GM12864 (cell line): ENCODE measurements around the gene NFASC.

Source experiments
- DNase-seq: peaks from one replicate; pipeline ENCODE4 v3.0.0-alpha.2; 2011; ENCODE audit warnings: low read depth
- H3K4me3 ChIP-seq: 2 replicates; pipeline ENCODE4 v1.5.1; 2011; ENCODE audit warnings: mild to moderate bottlenecking, low read depth, low read length, control low read depth
- TF ChIP-seq, protein P1 (sequence below): IDR thresholded peaks from 2 replicates; pipeline ENCODE4 v1.5.1; 2011; ENCODE audit warnings: low read depth, mild to moderate bottlenecking, moderate library complexity, low read length, control low read depth, inconsistent platforms; ENCODE audit errors: missing control alignments

Gene NFASC

DNA sequence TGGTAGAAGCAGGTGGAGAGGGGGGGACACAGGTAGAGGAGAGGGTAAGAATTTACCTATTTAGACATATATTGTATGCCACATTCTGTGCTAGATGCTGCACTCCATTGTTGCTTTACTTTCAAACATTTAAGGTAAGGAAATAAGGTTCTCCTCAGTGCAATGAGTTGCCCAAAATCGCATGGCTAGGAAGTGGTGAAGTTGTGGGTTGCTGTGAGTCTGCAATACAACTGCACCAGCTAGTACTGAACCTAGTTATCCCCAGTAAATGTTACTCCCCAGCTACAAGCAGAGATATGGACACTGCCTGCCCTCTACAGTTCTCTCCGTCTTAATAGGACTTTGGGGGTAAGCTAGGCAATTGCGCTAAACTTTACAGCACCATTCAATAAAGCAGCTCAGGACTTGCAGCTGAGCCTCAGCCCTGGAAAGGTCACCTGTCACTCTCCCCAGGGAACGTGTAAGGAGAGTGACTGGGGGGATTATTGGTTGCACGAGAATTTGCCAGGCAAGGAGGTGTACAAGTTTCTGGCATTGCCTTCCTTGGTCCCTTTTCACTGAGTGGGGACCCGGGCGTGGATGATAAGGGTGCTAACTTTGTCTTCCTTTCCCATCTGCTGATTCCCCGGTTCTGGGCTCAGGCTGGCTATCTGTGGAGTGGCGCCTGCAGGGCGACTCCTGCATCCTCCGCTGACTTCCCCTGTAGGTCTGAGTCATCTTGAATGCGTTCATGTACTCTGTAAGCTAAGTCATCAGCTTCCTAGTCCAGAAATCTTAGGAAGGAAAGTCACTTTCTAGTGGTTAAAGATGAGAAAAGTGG is 101.1 kb downstream of the NFASC start:
- DNase-seq, result no peak
- TF ChIP-seq, protein P1, sequence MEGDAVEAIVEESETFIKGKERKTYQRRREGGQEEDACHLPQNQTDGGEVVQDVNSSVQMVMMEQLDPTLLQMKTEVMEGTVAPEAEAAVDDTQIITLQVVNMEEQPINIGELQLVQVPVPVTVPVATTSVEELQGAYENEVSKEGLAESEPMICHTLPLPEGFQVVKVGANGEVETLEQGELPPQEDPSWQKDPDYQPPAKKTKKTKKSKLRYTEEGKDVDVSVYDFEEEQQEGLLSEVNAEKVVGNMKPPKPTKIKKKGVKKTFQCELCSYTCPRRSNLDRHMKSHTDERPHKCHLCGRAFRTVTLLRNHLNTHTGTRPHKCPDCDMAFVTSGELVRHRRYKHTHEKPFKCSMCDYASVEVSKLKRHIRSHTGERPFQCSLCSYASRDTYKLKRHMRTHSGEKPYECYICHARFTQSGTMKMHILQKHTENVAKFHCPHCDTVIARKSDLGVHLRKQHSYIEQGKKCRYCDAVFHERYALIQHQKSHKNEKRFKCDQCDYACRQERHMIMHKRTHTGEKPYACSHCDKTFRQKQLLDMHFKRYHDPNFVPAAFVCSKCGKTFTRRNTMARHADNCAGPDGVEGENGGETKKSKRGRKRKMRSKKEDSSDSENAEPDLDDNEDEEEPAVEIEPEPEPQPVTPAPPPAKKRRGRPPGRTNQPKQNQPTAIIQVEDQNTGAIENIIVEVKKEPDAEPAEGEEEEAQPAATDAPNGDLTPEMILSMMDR, result no peak
- H3K4me3 ChIP-seq, result no peak overlapping the region

DNA sequence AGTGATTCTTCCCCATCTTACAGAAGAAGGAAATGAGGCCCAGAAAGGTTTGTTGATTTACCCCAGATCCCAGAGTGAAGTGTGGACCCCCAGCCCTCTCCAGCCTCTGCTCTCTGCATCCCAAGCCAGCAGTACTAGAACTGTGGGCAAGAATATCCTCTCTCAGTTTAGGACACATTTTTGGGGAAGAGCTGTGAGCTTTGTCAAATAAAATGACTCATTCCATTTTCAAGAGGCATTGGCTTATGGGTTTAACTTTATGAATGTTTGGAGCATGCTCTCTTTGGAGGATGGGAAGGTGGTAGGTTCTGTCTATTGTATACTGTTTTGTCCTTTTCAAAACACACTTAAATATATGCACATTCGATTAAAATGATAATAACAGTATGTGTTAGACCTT is 101.8 kb downstream of the NFASC start:
- H3K4me3 ChIP-seq, result no peak overlapping the region
- no peak for DNase-seq
- TF ChIP-seq, protein P1, result no peak

DNA sequence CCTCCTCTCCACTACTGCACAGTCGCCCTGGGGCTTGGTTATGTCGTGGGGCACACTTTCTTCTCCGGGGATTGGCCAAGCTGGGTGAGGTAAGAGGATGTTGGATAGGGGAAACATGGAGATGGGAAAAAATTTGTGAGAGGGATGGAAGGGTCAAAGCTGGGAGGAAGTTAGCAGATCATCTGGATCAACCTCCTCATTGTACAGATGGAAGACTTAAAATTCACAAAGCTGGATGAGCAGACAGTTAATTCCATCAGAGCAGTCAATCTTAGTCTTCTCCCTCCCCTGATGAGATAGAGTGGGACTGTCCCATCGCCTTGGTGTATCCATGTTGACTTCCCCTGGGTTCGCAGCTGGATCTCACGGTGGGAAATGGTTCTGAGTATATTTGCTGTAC is 102.8 kb downstream of the NFASC start:
- DNase-seq, result no peak
- TF ChIP-seq, protein P1, result no peak
- no peak overlapping the region for H3K4me3 ChIP-seq

DNA sequence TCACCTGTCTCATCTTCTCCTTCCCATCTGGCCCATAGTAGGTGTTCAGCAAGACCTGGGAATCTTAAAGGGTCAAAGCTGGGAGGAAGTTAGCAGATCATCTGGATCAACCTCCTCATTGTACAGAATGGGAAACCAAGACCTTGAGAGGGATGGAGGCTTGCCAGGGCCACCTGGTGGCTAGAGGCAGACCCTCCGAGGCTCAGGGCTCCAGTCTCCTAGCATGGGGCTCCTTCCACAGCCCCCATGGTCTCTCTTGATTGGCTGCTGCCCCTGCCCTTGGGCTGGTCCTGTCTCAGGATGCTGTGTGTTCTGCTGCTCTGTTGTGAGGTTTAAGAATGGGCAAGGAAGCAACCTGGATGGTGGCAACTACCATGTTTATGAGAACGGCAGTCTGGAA is 103.7 kb downstream of the NFASC start:
- no peak overlapping the region for H3K4me3 ChIP-seq
- no peak for DNase-seq
- TF ChIP-seq, protein P1, result no peak

DNA sequence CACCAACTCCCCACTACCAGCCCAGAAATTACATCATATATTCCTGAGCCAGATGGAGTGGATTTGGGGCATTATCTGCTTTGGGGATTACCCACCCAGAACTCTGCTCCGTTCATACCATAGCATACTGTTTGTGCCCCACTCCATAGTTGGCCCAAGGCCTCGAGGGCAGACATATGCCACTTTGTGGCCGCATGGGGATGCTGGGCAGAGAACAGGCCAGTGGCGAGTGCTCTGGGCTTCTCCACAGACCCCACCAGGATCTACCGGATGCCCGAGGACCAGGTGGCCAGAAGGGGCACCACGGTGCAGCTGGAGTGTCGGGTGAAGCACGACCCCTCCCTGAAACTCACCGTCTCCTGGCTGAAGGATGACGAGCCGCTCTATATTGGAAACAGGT is 104.4 kb downstream of the NFASC start:
- TF ChIP-seq, protein P1, result no peak
- no peak for DNase-seq
- H3K4me3 ChIP-seq, result no peak overlapping the region

DNA sequence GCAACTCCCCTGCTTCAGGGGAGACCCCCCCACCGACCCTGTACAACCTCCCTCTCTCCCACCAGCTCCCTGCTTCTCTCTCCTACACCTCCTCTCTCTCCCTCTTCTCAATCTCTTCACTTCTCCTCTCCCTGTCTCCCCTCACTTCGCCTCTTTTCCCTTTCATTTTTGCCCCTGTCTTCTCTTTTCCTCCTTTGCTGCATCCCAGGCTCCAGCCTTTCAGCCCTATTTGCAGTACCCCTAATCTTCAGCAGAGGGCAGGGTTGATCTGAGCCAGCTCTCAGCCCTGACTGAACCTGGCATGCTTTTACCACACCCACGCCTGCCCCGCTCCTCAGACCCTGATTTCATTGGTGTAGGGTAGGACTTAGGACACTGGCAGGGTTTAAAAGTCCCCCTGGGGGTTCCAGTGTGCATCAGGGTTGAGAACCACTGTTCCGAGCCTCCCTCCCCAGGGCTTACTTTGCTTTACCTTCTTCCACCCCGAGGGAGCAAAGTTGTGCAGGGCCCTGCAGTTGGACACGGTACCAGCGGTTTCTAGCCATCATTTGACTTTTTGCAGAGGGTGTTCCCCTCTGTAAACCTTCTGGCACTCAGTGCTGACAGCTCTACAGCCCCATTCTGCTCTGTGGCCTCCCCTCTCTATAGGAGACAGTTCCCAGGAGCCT is 105.0 kb downstream of the NFASC start:
- no peak for DNase-seq
- TF ChIP-seq, protein P1, result peak; percentile 87
- no peak overlapping the region for H3K4me3 ChIP-seq
